ENCODE measurements around the gene NR6A1.

Gene NR6A1

DNA sequence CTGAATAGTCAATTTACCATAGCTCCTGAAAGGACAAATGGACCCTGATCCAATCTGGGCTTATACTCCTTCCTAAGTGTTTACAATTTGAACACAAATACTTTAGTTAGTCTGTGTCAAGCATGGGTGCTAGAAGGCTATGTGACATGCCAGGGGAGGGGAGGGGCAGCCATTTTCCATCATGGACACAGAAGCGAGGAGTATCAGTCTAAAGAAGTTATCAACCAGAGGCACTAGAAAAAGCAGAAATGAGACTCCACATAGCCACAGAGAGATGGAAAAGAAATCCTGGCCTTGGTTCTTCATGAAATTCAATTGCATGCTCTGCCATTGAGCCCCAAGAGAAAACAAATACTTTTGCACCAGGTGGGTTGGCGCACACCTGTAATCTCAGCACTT lies 61.8 kb downstream of the NR6A1 start:
- POLR2A ChIA-PET, result no interaction called here
- no peak for DNase-seq (ENCODE audit: extremely low spot score)
- TF ChIP-seq, protein P1, sequence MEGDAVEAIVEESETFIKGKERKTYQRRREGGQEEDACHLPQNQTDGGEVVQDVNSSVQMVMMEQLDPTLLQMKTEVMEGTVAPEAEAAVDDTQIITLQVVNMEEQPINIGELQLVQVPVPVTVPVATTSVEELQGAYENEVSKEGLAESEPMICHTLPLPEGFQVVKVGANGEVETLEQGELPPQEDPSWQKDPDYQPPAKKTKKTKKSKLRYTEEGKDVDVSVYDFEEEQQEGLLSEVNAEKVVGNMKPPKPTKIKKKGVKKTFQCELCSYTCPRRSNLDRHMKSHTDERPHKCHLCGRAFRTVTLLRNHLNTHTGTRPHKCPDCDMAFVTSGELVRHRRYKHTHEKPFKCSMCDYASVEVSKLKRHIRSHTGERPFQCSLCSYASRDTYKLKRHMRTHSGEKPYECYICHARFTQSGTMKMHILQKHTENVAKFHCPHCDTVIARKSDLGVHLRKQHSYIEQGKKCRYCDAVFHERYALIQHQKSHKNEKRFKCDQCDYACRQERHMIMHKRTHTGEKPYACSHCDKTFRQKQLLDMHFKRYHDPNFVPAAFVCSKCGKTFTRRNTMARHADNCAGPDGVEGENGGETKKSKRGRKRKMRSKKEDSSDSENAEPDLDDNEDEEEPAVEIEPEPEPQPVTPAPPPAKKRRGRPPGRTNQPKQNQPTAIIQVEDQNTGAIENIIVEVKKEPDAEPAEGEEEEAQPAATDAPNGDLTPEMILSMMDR (IDR thresholded peaks at IDR 0.05; ENCODE audit: control extremely low read depth, extremely low read depth, low read depth, missing control alignments), result no peak
- CTCF ChIA-PET, result interaction anchor here (1.2 to 7.0 kb wide), 3 partner anchors 50 to 157 kb away, joined by 3 to 163 read pairs (median 5); no protein-coding TSS in a partner anchor

DNA sequence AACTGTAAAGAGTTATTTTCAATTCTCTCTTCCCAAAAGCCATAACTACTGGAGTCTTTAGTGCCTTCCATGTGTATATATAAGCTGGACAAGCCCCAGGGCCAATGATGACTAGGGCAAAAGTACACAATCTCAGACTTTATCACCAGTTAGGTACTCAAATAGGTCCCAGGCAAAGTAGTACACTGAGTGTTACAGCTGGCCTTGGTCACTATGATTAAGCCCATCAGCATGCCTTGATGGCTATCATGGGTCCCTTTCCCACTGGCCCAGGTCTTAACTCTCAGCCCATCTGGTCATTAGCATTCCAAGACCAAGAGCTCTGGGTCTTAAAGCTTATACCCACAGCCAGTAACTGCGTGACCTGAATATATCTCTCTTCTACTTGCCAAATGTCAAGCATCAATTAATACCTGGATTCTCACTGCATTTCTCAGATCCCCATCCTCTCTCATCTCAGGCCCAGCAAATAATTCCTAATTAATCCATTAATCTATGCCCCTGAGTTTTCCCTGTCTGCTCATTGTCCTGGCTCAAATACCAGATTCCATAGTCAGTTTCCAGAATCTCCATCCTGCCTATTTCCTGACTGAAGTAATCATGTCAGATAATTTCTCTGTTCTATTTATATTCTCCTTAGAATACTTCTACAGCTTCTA lies 62.3 kb downstream of the NR6A1 start:
- ChIA-PET POLR2A (no interaction called here), CTCF (interaction anchor here (1.1 to 7.0 kb wide), 4 partner anchors 49 to 156 kb away, joined by 3 to 163 read pairs (median 4); no protein-coding TSS in a partner anchor)
- DNase-seq (ENCODE audit: extremely low spot score), result no peak
- TF ChIP-seq, protein P1 (IDR thresholded peaks at IDR 0.05; ENCODE audit: control extremely low read depth, extremely low read depth, low read depth, missing control alignments), result no peak

DNA sequence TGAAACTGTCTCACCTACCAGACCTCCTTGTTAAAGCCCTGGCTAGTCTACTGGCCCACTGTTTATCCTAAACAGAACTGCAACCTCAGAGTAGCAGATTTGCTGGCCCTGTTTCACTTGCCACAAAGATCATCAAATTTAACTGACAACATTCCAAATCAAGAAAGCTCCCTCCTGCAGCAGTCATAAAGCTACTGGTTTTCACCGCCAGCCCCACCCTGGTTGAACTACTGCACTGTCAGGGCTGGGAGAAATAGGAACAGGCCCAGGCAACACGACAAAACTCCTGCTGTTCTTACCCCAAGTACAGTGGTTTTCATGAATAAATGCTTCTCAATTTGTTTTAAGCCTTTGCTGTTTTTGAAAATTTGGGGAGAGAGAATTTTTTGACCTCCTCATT lies 63.0 kb downstream of the NR6A1 start:
- POLR2A ChIA-PET, result no interaction called here
- TF ChIP-seq, protein P1 (IDR thresholded peaks at IDR 0.05; ENCODE audit: control extremely low read depth, extremely low read depth, low read depth, missing control alignments), result no peak
- no peak for DNase-seq (ENCODE audit: extremely low spot score)
- CTCF ChIA-PET, result interaction anchor here (1.1 to 7.0 kb wide), 4 partner anchors 48 to 156 kb away, joined by 3 to 163 read pairs (median 4); no protein-coding TSS in a partner anchor

DNA sequence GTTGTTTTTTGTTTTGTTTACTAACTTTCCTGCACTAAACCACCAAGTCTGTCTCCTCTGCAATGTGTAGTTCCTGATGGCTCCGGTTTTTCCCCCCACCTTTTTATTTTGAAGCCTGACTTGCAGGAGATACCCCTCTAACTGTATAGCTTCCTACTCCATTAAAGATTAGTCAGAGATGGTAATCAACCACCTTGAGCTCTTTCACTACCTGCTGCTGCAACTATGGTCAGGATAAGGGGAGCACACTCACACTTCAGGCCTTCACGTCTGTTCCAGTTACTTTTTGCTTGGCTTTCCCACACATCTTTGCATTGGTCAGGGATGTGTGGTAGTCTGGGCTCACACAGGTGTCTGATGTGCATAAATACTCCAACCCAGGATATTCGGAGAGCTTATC lies 63.4 kb downstream of the NR6A1 start:
- ChIA-PET POLR2A (no interaction called here), CTCF (interaction anchor here (1.1 to 7.0 kb wide), 3 partner anchors 55 to 155 kb away, joined by 4 to 163 read pairs (median 5); no protein-coding TSS in a partner anchor)
- DNase-seq (ENCODE audit: extremely low spot score), result no peak
- TF ChIP-seq, protein P1 (IDR thresholded peaks at IDR 0.05; ENCODE audit: control extremely low read depth, extremely low read depth, low read depth, missing control alignments), result no peak

DNA sequence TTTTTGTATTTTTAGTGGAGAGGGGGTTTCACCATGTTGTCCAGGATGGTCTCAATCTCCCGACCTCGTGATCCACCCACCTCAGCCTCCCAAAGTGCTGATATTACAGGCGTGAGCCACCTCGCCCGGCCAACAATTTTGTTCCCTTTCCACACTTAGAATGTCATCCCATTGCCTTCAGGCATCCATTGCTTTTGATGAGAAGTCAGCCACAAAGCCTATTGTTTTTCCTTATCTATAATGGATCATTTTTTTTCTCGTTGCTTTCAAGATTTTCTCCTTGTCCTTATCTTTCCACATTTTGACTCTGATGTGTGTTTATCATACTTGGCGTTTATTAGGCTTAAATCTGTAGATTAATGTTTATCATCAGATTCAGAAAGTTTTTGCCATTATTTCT lies 64.4 kb downstream of the NR6A1 start:
- CTCF ChIA-PET, result interaction anchor here (1.0 kb wide), 1 partner anchor 15 kb away, joined by 3 read pairs; no protein-coding TSS in a partner anchor
- DNase-seq (ENCODE audit: extremely low spot score), result no peak
- POLR2A ChIA-PET, result no interaction called here
- TF ChIP-seq, protein P1 (IDR thresholded peaks at IDR 0.05; ENCODE audit: control extremely low read depth, extremely low read depth, low read depth, missing control alignments), result no peak

DNA sequence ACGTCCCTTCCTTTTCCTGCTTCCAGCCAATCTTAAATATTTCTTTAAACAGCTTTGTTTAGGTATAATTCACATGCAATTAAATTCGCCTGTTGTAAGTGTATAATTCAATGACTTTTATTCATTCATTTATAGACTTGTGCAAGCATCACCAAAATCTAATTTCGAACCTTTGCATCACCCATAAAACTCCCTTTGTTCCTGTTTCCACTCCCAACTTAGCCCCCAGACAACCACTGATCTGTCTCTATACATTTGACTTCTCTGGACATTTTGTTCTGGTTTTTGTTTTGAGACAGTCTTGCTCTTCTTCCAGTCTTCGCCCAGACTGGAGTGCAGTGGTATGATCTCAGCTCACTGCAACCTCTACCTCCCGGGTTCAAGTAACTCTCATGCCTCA lies 71.5 kb downstream of the NR6A1 start:
- ChIA-PET CTCF (interaction anchor here (2.0 to 3.7 kb wide), 2 partner anchors 12 to 82 kb away, joined by 7 to 15 read pairs; no protein-coding TSS in a partner anchor), POLR2A (no interaction called here)
- TF ChIP-seq, protein P1 (IDR thresholded peaks at IDR 0.05; ENCODE audit: control extremely low read depth, extremely low read depth, low read depth, missing control alignments), result no peak
- DNase-seq (ENCODE audit: extremely low spot score), result no peak
